8988T (cell line): Measurements from ENCODE around the gene CBFA2T3.

Source experiments
- DNase-seq: peaks from one replicate; pipeline ENCODE4 v3.0.0; 2011

The CBFA2T3 gene

GRCh38 chr16:88870608-88871348, 106.2 kb downstream of the CBFA2T3 start:
- no peak for DNase-seq

DNA sequence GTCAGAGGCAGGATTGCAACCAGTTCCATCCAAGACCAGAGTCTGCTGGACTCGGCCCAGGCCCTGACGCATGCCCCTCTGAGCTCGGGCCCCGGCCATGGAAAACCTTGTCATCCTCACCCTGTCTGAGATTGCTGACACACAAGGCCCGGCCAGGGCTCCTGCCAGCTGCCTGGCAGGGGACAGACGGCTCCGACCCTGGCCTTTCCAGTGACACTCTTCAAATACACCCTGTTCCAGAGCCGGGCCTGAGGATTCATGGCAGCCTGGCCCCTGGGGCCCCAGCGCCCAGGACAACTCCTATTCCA, 107.4 kb downstream of the CBFA2T3 start:
- no peak for DNase-seq

GRCh38 chr16:88868974-88869672, 107.9 kb downstream of the CBFA2T3 start:
- no peak for DNase-seq

GRCh38 chr16:88867581-88868246, 109.3 kb downstream of the CBFA2T3 start:
- no peak for DNase-seq

GRCh38 chr16:88866151-88866920, 110.7 kb downstream of the CBFA2T3 start, which contains the start of gene PABPN1L:
Gene PABPN1L (minus strand): TSS chr16:88866660. CDS start chr16:88866606, 54 bp downstream.
- no peak for DNase-seq

DNA sequence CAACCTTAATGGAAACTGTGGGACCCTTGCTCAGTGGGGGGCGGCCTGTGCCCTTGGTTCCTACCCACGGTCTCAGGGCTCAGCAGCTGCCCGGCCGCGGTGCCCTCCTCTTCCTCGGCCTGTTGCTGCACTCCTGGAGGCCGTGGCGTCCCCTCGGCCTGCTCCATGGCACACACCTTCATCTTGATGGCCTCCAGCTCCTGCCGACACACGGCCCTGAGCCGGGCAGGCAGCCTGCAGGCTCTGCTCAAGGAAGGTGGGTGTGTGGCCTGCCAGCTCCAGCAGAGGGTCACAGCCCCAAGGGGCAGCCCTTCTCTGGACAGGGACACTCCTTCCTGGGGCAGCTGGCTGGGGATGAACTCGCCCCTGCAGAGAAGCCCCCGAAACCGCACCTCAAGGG, 111.3 kb downstream of the CBFA2T3 start:
- no peak for DNase-seq

DNA sequence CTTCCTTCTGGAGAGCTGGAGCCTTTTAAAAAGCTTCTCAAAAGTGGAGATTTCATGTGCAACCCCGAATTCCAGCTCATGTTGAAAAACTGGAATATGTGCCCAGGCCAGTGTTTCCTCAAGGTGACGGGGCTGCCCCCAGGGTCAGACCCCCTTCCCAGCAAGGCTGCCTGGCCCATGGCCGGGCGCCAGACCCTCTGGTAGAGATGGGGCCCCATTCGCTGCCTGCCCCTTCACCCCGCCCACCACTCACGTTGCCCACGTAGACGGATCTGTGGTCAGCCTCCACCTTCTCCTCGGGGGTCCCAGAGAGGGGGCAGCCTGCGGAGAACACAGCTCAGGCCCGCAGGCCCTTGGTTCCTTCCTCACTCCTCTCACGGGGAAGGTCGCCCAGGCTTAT, 111.7 kb downstream of the CBFA2T3 start:
- DNase-seq: no peak

DNA sequence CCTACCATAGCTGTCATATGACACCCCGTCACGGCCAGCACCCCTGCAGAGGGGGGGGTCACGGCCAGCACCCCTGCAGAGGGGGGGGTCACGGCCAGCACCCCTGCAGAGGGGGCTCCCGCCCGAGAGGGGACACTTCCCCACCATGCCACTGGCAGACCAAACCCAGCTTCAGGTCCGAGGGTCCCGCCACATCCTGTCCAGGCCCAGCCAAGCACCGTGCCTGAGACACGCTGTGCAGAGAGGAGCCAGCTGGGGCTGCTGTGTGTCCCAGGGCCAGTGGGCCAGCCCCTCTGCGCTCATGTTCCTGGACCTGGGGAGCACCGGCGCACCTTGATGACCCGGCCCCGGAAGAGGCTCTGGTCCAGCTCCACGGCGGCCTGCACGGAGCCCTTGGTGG, 112.5 kb downstream of the CBFA2T3 start:
- DNase-seq: no peak

DNA sequence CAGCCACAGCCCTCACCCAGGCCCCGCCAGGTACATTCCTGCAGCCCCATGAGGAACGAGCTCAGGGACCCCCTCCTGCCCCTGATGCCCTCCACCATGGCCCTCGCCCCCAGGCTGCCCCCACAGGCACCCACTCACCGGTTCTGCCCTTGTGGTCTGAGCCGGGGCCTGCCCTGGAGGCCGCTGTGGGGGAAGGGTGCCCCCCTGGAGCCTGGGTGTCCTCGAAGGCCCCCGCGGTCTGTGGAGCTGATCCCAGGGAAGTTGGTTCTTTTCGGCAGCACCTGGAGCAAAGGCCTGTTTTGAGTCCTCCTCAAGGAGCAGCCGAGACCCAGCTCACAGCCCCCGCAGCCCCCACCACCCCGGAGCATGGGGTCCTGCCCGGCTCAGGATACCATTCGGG, 112.9 kb downstream of the CBFA2T3 start:
- DNase-seq: no peak

DNA sequence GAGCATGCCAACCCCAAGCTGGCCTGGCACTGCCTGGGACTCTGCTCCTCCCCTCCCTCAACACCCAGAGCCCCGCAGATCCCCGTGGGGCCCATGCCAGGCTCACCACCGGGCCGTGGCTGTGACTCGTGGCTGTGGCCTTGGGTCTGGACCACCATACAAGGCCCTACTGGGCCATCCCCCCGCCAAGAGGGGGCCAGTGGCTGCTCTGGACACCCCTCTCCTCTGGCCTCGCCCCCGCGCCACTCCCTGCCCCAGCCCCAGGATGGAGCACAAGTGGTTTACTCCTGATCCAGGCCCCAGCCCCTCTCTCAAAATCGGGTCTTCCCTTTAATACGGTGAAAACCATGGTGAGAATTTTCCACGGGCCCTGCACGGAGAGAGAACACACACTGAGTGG, 113.6 kb downstream of the CBFA2T3 start:
- DNase-seq: no peak

DNA sequence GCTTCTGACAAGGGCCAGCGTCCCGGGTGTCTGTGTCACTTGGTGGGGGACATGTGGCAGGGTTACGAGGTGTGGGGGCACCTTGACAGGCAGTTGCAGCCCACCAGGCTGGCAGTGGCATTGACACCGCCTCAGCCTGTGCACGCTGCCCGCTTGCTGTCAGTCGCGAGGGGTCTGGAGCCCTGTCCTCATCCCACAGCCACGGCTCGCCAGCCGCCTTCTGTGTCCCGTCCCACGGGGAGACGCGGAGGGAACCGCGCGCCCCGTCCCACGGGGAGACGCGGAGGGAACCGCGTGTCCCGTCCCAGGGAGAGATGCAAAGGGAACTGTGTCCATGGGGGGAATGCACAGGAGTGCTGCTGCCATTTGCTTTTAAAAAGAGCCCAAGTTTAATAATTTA, 114.0 kb downstream of the CBFA2T3 start:
- no peak for DNase-seq

DNA sequence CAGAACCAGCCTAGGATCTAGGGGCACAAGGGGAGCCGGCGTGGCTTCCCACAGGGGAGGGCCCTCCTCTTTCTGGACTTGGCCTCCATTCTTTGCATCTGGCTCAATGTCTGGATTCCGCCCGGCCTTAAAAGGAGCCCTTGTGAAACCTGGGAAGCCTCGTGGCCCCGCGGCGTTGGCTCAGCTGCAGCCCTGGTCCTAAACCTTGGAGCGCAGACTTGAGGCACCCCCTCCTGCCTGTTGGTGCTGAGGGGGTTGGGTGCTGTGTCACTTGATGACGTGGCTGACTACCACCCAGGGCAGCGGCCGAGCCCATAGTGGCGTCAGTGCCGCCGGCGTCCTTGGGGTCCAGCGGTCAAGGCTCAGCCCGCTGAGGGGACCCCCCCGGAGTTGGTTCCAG, 115.6 kb downstream of the CBFA2T3 start:
- no peak for DNase-seq

DNA sequence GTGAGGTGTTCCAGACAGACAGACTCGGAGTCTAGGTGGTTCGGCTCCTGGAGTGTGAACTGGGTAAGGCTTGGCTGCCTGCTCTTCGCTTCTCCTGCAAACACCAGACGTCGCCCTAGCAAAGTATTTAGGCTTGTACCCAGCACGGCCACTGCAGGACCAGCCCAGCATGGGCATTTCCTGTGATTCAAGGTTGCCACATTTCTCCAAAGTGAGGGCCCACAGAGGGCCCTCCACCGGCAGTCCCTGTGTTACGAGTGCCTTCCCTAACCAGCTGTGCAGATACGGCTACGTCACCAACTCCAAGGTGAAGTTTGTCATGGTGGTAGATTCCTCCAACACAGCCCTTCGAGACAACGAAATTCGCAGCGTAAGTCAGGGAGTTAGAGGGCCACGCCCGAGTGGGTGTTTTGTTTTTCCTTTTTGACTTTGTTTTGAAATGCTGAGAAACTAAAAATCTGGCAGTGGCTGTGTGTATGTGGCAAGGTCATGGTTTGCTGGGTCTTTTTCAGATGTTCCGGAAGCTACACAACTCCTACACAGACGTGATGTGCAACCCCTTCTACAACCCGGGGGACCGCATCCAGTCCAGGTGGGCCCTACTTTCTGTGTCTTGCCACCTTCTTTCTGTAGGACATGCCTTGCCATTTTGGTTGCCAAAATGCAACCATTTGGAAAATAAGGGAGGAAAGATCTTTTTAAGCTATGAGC, 117.5 kb downstream of the CBFA2T3 start:
- DNase-seq: no peak

DNA sequence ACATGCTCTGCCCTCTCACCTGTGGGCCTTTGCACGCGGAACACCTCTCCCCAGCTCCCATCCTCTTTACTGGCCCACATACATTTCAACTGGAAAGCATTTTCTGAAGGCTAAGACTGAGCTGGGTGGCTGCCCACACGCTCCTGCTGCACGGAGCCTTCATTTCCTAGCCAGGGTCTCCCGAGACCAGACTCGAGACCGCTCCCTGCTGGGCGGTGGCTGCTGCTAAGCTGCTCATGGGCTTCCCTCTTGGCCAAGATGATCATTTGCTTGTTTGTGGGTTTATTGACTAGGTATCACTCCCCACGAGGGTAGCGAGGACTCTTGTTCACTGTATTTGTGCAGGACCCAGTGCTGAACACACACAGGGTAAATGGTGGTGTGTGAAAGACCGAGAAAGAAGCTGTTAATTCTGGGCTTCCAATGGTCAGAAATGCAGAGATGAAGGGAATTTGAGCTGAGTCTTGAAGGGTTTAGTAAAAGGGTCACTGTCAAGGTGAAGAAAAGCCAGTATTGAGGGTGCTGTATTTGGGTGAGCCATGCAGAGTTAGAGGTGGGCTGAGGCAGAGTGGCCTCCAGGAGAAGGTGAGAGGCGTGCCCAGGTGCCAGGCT, 119.2 kb downstream of the CBFA2T3 start:
- DNase-seq: peak; percentile 97

- DNase-seq: peak; percentile 100
These were observed 119.9 kb downstream of the CBFA2T3 start, which contains the start of the genes GALNS and TRAPPC2L for GRCh38 chr16:88856828-88857727. Gene GALNS (minus strand): TSS chr16:88856947. CDS start chr16:88856877, 70 bp downstream. Gene TRAPPC2L (plus strand): TSS chr16:88857127. CDS start chr16:88857151, 24 bp downstream.

GRCh38 chr16:88856122-88856827, 120.7 kb downstream of the CBFA2T3 start:
- DNase-seq: peak; percentile 84

- no peak for DNase-seq
These were observed 121.3 kb downstream of the CBFA2T3 start for GRCh38 chr16:88855736-88856121.

DNA sequence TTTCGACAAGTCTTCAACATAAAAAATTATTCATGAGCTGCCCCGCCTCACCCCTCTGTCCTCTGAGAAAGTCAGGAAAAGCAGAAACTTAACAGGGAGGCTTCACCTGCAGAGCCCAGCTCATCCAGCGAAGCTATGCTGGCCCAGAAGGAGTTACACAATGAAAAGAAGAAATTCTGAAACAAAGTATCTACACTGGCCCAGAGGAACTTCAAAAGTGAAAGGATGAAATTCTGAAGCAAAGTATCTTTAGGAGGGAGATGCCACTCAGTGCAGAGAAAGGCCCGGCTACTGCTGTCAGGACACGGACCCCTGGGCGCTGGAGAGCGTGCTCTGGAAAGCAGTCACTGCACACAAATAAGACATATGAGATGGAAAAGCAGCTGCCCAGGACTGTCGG, 121.8 kb downstream of the CBFA2T3 start:
- DNase-seq: no peak

DNA sequence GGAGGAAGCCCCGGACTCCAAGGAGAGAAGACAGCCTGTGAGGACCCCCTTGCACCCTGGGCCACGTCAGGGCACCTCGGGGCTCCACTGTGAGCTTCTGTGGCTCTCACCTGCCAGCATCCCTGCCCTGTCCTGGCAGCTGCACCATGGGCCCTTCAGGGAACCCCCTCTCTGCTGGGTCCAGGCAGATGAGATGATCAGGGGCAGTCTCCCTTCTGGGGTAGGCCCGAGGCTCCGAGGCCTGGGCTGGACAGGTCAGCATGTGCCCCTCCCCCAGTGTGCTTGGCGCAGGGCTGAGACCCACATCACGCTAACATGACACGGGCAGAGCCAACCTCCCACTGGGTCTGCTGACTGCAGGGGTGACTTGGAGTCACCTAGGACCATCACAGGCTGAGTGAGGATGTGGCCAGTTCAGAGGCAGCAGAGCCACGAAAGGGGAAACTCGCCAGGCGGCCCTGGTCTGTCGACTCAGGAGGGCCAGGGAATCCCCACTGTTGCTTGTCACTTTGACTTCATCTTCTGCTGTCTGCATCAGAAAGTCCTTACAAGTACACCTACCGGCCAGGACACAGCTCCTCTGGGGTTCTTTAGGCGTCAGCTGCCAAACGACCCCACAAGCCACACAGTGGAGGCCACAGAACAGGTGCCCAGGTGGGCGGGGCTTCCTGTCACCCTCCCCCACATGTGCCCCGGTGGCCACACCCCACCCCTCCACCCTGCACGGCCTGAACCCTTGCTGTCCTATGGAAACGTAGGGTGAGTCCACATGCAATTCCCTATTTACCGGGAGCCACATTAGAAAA, 122.5 kb downstream of the CBFA2T3 start:
- DNase-seq: no peak
